DMS114 treated with DMSO at 0.1 percent for 48 hours (cell line): Measurements from ENCODE around the gene KISS1.
A peak's percentile ranks its signal among the peaks of the same experiment; 100 is the strongest.

Experiments
- DNase-seq: peaks from one replicate; lab custom pipeline; 2025; ENCODE audit not compliant: unreplicated experiment; lab: John Stamatoyannopoulos, UW

The KISS1 gene

GRCh38 chr1:204218552-204218951 lies 22.3 kb upstream of the KISS1 start:
- DNase-seq, result no peak

- no peak for DNase-seq
These were observed 21.3 kb upstream of the KISS1 start for GRCh38 chr1:204217648-204218000.

GRCh38 chr1:204216880-204217647 lies 20.8 kb upstream of the KISS1 start:
- DNase-seq, result no peak

- DNase-seq, result no peak
These were observed 19.9 kb upstream of the KISS1 start for GRCh38 chr1:204216236-204216635.

GRCh38 chr1:204213668-204214662 lies 17.7 kb upstream of the KISS1 start, which contains the start of gene GOLT1A:
Gene GOLT1A, minus strand, starts transcription at chr1:204213988. Its CDS starts 82 bp downstream, at chr1:204213906.
- no peak for DNase-seq

- DNase-seq, result no peak
These were observed 16.4 kb upstream of the KISS1 start for GRCh38 chr1:204212715-204213114.

GRCh38 chr1:204211046-204211445 lies 14.8 kb upstream of the KISS1 start:
- no peak for DNase-seq

GRCh38 chr1:204207136-204207616 lies 10.9 kb upstream of the KISS1 start:
- DNase-seq, result peak; percentile 9

GRCh38 chr1:204206121-204206520 lies 9.8 kb upstream of the KISS1 start:
- DNase-seq, result no peak

- DNase-seq, result no peak
These were observed 9.2 kb upstream of the KISS1 start for GRCh38 chr1:204205486-204205885.

- DNase-seq, result no peak
These were observed 8.7 kb upstream of the KISS1 start for GRCh38 chr1:204204944-204205343.

- no peak for DNase-seq
These were observed 7.0 kb upstream of the KISS1 start for GRCh38 chr1:204203206-204203767.

- no peak for DNase-seq
These were observed 6.2 kb upstream of the KISS1 start for GRCh38 chr1:204202481-204202880.

- DNase-seq, result no peak
These were observed 5.2 kb upstream of the KISS1 start for GRCh38 chr1:204201348-204202040.

GRCh38 chr1:204199579-204199978 lies 3.3 kb upstream of the KISS1 start:
- DNase-seq, result no peak

- DNase-seq, result no peak
These were observed 2.4 kb upstream of the KISS1 start for GRCh38 chr1:204198348-204199340.

GRCh38 chr1:204197068-204197467 lies 777 bp upstream of the KISS1 start:
- no peak for DNase-seq

GRCh38 chr1:204194771-204195170 lies 1.5 kb downstream of the KISS1 start:
- no peak for DNase-seq

GRCh38 chr1:204194080-204194479 lies 2.2 kb downstream of the KISS1 start:
- DNase-seq, result no peak
